Stimulated activated CD8-positive, alpha-beta memory T cell treated with anti-CD3 and anti-CD28 coated beads, Interleukin-2, amount 100 ng/mL, for 48 hours (primary cell): ENCODE results near the gene TNRC6C.
"Not testable (repeated sequence)": the region's sequence is repeated elsewhere in the genome, so short reads cannot be mapped to it uniquely, and the experiment has no call there.

Experiments used
- DNase-seq, 2 donors: peaks; one replicate each; pipeline ENCODE4 v3.0.0-alpha.2; 2020; ENCODE audit warnings: low read depth in 2 of 2

TNRC6C gene

DNA sequence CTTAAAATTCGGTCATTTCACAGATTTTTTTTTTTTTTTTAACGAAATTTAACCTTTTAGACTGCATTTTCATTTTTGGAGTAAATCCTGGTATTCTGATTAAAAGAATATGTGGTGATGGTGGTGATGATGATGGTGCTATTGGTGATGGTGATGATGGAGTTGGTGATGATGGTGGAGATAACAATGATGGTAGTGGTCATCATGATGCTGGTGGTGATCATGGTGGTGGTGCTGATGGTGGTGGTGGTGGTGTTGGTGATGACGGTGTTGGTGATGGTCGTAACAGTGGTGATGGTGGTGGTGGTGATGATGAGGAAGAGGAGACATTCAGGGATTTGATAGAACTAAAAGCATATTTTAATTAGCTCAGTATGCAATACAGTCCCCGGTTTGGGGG, 84.0 kb downstream of the TNRC6C start:
- no peak for DNase-seq

DNA sequence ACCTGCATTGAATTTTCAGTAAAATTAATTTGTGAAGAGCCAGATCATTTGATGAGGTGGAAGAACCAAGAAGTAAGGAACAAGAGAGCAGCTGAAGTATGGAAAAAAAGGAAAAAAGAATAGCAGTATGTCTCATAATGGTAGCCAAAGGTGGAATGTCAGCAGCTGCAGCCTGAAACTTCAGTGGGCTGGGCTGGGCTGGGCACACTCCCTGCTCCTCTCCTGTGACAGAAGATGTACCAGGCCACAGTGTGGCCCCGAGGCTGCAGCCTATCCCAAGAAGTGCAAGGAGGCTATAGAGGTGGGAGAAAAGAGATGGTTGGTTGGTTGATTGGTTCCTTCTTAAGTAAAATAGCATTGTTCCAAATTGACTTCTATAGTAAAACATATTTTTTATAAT, 84.5 kb downstream of the TNRC6C start:
- no peak for DNase-seq

DNA sequence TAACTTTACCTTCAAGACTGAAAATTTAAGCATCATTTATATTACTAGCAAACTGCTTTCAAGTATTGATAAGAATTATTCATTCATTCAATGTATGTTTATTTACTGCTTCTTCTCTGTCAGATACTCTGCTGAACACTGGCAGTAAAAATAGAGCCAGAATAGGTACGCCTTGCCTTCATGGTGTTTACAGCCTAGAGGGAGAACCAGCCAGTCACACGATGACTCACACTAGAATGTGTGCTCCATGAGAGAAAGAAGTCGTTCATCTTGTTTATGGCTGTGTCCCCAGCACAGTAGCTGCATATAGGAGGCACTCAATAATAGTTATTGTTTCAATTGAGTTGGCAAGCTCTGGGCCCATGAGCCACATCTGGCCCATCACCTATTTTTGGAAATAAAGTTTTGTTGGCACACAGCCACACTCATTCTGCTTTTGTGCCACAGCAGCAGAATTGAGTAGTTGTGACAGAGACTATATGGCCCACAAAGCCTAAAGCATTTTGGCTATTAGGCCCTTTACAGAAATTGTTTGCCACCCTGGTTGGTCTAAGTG, 85.9 kb downstream of the TNRC6C start:
- DNase-seq, result no peak

DNA sequence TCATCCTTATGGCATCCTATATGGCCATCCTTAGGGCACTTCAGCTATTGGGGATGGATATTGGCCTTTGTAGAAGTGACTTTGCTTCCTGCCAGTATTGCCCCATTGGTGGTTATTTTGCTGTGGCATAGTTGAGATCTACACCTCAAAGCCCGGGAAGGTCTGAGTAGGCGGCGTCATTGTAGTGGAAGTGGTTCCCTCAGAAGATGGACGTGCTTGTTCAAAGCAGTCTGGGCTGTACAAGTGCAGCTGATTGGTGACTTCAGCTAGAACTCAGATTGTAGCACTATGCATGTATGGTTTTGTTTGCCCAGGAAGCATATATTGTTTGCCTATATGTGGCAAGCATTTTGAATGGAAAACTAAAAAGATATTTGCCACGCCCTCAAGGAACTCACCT, 86.8 kb downstream of the TNRC6C start:
- no peak for DNase-seq

DNA sequence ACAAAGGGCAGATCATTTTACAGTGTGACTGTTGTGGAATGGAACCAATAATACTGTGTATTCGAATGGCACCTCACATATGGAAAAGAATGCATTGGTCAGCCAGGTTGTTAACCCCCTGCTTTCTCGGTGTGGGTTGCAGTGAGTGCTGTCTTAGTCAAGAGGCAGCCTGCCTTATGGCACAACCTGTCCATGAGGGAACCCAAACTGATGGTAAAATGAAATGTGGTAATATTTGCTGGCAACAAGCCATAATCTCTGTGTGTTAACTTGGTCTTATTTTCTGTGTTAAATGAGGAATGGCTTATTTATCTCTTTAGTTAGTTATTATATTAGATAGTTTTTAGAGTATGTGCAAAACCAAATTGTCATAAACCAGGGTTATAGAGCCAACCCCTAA, 88.4 kb downstream of the TNRC6C start:
- DNase-seq, result no peak

DNA sequence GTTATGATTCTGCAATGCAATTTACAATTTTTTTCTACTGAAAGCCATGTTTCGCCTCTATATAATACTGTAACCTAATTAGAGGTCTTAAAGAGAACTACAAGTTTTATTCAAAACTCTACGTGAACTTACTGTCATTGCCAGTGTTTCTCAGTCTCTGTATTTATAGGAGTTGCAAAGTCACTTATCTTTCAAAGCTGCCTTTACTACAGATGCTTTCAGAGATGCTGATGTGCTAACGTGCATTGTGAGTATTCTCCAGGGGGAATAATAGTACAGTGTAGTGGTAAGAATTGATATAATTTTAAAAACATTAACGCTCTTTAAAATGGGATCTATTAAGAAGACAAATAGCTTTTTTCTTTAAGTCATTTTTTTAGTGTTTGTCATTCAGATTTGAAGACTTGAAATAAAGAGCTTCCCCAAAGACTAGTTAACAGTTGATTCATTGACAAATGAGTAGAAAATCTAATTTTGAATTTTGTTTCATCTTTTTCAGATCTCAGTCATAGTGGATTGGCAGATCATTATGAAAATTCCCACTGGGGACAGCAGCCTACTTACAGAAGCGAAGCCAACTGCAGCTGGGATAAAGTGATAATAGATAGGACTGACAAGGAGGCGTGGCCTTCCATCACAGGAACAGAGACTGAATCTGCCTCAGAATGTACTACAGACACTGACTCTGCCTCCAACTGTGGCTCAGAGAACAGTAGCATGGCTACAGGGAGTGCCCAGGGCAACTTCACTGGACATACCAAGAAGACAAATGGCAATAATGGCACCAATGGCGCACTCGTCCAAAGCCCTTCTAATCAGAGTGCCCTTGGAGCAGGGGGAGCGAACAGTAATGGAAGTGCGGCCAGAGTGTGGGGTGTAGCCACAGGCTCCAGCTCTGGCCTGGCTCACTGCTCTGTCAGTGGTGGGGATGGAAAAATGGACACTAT, 90.1 kb downstream of the TNRC6C start:
- no peak for DNase-seq

DNA sequence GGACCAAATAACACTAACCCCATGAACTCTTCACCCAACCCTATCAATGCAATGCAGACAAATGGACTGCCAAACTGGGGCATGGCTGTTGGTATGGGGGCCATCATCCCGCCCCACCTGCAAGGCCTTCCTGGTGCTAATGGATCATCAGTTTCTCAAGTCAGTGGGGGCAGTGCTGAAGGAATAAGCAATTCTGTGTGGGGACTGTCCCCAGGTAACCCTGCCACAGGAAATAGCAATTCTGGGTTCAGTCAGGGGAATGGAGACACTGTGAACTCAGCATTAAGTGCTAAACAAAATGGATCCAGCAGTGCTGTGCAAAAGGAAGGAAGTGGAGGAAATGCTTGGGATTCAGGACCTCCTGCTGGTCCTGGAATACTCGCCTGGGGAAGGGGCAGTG, 91.1 kb downstream of the TNRC6C start:
- DNase-seq, result no peak

DNA sequence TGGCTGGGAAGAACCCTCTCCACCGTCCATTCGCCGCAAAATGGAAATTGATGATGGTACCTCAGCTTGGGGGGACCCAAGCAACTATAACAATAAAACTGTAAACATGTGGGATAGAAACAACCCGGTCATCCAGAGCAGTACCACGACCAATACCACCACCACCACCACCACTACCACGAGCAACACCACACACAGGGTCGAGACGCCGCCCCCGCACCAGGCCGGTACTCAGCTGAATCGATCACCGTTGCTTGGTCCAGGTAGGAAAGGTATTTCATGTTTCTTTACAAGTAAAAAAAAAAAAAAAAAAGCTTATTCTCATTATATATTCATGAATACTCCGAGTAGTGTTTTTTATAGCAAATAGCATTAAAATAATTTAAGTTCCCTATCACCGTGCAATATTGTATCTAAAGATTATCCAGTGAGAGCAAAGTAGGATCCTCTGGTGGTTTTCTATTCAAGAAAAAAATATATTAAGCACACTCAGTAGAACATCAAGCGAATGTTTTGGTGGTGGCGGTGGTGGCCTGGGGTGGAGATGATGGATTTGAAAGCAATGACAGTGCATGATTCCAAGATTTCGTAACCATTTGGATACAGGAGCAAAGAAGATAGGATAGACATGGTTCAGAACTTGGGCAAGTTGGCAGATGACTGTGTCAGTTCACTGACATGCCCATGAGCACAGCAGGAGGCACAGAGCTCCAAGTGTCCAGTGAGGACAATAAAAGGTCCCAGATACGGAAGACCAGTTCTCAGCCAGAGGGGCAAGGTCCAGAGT, 92.9 kb downstream of the TNRC6C start:
- DNase-seq, result no peak

DNA sequence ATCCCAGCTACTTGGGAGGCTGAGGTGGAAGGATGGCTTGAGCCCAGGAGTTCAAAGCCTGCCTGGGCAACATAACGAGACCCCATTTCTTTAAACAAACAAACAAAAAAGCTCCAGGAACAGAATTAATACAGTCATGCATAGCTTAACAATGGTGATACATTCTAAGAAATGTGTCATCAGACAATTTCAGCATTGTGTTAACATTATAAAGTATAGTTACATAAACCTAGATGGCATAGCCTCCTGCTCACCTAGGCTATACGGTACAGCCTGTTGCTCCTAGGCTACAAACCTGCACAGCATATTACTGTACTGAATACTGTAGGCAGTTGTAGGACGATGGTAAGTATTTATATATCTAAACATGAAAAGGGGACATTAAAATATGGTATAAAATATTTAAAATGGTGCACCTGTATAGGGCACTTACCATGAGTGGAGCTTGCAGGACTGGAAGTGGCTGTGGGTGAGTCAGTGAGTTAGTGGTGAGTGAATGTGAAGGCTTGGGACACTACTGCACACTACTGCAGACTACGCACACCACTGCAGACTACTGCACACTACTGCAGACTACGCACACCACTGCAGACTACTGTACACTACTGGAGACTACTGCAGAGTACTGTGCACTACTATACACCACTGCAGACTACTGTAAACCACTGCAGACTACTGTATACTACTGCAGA, 95.4 kb downstream of the TNRC6C start:
- no peak for DNase-seq

DNA sequence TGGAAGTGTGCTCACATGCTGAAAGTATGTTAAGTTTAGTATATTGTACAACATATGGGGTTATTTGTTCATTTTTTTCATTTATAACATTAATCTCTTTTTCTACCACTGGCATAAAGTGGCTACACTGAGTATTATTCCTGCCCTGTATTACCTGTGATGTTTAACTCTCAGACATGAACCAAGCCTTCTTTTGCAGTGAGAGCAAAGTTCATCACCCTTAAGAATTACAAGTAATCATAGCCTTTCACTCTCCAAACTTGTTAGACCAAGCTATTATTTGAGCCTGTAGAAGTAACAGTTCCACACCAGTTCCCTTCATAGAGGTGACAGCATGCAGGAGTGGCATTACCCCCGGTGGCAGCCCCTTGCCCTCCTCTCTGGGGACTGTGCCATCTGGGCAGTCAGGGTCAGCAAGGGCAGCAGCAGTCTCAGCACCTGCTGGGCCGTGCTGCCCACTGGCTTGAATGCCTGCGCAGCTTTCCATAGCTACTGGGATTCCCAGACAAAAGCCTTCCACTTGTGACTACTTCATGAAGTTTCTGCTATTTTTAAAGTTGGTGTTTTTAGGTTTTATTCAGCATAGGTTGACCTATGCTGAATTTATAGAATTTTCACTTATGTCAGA, 98.7 kb downstream of the TNRC6C start:
- no peak for DNase-seq

DNA sequence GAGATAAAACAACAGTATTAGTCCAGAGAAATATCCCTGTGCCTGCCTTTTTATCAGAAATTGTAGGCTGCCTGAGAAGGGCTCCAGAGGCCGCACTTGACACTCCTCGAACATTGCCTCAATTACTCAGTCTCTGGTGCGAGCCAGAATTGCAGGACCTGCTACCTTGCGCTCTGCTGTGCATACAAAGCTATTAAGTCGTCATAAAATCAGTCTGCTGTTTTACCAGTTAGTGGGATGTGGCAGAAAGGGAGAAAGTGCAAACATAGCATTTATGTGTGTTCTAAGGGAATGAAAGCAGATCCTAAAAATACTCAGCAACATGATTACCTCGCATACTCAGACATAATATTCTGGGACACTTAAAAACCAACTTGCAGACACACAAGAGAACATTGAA, 99.5 kb downstream of the TNRC6C start:
- no peak for DNase-seq

DNA sequence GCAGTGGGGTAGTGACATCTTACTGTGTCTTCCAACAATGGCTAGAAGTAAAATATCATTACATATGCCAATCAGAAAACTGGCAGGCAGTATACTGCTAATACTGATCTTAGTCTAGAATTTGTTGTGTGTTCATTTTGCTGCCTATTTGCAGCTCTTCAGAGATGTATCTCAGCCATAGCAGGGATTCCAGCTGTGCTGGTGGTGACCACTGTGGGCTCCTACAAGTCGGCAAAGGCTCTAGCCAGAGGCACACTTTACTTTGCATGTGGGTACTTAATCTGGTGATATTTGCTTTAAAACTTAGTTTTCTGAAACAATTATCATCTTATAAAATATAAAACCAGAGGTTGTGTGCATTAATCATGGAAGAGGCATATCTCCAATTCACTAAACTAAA, 100.1 kb downstream of the TNRC6C start:
- DNase-seq, result no peak

DNA sequence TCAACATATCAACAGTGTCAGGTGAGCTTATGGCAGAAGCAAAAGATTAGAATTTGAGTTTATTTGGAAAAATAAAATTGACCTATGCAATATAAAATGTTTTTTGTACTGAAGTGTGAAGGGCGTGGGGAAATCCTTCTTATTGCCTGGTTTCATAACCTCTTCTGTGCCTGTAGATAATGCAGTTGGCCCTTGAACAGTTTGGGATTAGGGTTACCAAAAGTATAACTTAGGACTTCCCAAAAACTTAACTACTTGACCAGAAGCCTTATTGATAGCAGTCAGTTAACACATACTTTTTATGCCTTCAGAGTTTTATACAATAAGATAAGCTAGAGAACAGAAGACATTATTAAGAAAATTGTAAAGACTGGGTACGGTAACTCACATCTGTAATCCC, 104.1 kb downstream of the TNRC6C start:
- DNase-seq, result no peak

DNA sequence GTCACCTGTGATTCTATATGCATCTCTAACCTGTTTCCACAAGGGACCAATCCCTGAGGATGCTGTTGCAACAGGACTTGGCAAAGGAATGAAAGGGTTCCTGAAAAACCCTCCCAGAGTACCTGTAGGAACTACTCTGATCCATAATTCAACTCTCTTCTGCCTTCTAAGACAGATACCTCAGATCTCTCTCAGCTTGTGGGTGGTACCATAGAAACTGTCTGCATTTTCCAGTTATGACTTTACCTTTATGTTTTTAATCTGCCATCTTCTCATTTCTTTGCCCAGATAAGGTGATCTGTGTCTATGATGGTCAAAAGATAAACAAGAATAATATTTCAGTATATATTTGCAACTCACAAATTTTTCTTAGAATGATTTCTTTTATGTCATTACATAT, 105.0 kb downstream of the TNRC6C start:
- DNase-seq, result no peak

DNA sequence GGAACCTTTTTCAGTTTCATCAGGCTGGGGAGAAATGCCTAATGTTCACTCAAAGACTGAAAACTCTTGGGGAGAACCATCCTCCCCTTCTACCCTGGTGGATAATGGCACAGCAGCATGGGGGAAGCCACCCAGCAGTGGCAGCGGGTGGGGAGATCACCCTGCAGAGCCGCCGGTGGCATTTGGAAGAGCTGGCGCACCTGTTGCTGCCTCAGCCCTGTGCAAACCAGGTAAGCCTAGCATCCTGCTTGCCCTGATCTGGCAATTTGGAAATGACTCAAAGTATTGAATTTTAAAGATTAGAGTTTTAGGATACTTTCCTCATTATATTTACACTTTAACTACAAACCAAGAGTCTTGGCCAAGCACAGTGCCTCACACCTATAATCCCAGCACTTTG, 106.2 kb downstream of the TNRC6C start:
- DNase-seq, result no peak

DNA sequence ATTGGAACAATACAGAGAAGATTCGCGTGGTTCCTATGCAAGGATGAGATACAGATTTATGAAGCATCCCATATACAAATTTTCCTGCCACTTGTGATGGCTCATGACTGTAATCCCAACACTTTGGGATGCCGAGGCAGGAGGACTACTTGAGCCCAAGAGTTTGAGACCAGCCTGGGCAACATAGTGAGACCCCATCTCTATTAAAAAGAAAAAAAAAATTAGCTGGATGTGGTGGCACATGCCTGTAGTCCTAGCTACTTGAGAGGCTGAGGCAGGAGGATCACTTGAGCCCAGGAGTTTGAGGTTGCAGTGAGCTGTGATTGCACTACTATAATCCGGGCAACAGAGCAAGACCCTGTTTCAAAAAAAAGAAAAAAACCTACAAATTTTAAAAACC, 108.5 kb downstream of the TNRC6C start:
- DNase-seq, result not testable (repeated sequence)

DNA sequence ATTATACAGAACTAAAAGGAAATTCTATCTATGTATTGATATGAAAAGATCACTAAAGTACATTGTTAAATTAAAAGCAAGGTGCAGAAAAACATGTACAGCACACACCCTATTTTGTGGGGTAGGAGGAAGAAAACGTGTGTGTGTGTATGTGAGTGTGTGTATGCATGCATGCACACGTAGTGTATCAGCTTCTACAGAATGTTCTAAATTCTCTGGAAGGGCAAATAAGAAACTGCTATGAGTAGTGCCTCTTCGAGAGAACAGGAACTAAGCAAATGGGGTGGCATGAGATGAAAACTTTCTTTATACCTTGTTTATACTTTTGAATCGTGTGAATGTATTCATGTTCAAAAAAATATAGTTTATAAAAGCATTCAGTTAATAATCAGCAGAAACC, 111.2 kb downstream of the TNRC6C start:
- DNase-seq, result no peak

DNA sequence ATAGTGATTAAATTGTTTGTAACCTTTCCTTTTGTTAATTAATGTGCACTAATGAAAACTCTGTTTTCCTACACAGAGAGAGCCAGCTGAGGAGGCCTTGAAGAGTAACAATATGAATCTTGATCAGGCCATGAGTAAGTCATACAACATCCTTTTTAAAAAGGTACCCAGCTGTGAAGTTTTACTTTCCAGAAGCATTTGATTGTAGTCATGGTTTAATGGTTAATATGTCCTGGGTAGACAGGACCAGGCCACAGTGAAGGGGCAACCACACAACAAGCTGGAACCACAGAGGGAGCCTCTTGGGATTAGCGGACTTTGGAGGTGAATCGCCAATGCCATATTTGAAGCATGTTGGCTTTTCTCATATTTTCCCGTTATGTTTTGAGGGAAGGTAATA, 114.5 kb downstream of the TNRC6C start:
- no peak for DNase-seq

DNA sequence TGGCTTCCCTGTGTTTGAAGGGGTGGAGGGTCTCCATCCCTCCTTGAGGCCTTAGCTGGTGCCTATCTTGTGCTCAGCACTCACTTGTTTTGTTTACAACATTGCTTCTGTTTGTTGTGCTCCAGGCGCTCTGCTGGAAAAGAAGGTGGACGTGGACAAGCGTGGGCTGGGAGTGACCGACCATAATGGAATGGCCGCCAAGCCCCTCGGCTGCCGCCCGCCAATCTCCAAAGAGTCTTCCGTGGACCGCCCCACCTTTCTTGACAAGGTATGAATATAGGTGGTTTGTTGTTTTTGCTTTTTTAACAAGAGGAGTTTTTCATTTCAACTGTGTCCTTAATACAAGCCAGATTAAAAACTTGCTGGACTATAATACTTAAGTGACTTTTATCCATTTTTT, 116.5 kb downstream of the TNRC6C start:
- DNase-seq, result no peak

DNA sequence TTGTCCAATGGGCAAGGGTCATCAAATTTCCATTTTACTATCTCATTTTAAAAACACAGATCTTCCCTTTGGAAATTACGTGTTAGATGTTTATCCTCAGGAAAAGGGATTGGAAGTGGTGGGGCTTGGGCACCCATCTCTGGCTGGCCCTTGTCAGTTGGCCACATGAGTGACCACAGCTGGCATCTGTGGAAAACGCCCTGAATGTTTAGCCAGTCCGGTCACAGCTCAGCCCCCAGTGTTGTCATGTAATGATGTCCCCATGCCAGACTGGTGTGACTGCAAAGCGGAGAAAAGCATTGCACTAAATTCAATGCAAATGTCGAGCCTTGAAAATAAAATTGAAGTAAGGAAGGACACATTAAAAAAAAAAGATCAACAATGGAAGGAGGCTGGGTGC, 117.0 kb downstream of the TNRC6C start:
- no peak for DNase-seq

DNA sequence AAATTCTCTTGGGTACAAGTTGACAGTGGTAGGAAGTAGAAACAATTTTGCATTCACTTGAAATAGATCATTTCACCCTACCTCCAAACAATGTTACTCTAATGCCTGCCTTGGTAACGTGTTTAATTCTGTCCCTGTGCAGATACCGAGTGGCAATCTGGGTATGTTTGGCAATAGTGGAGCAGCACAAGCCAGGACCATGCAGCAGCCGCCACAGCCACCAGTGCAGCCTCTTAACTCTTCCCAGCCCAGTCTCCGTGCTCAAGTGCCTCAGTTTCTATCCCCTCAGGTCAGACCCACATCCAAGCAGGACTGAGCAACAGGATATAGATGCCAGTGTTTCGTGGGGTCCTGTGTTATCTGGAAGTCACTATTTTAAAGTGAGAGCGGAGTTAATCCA, 120.8 kb downstream of the TNRC6C start:
- DNase-seq, result no peak

DNA sequence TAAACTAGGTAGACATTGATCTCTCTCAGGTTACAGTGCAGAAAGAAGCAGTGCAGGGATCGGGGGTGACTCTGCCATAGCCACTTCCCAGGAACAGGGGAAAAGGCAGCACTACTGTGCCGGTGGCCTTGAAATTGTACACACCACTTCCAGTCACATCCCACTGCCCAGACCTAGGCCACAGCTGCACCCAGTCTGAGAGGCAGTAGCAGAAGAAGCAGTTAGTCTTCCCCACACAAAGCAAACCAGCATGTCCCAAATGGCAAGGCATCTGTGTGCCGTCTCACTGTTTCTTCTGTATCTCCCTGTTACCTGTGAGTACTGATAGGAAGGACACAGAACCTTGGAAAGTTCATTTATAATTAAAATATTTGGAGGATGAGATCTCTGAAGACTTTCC, 123.0 kb downstream of the TNRC6C start:
- DNase-seq, result no peak
